HCEC 1CT (cell line): ENCODE results near the gene GLT6D1.

Experiments
- DNase-seq: peaks from one replicate; pipeline ENCODE4 v3.0.0-alpha.2; 2017

The GLT6D1 gene

DNA sequence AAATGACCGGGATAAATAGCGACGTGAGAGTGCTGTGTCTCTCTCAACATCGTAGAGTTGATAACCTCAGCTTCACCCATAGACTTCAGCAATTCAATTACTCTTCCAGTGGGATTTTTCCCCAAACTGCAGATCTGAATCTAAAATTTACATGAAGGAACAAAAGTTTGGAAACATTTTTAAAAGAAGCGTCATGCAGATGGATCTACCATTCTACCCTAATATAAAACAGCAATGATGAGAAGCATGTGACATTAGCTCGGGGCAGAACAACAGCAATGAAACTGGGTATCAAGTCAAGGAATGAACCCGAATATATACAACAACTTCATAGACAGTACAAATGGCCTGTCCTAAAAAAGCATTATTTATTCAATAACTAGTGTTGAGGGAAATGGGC lies 18.8 kb downstream of the GLT6D1 start:
- DNase-seq: no peak

GRCh38 chr9:135619599-135619886 lies 19.8 kb downstream of the GLT6D1 start:
- DNase-seq: no peak

GRCh38 chr9:135618866-135619598 lies 20.3 kb downstream of the GLT6D1 start:
- DNase-seq: no peak

DNA sequence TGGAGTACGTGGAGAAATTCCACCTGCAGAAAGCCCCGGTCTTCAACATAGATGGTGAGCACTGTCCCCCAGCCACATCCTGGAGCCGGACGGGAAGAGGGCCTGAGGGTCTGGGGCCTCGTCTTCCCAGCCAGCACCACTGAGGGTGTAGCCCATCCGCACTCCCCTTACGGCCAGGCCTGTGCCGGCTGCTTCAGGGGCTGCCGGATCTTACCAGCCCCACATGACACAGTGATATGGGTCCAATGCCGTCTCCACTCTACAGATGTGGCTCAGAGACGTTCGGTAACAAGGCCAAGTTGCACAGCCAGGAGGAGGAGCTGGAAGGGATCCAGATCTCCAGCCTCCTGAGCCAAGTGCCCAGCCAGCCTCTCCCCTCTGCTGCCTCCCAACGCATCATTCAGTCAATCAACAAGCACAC lies 21.3 kb downstream of the GLT6D1 start:
- no peak for DNase-seq

DNA sequence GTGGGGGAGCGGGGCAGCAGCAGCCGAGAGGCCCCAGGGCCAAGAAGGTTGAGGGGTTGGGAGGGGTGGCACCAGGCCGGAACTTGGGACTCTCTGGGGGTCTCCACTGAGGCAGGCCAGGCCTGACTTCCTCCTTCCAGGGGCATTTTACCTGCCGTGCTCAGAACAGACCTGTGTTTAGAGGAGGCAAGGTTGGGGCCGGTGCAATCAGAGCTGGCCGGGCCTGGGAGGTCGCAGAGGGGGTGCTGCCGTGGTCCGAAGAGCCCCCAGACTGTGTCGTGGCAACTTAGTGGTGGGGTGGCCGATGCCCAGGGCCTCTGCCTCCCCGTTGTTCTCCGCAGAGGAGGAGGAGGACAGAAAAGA lies 21.8 kb downstream of the GLT6D1 start:
- DNase-seq: no peak

- no peak for DNase-seq
Measured at GRCh38 chr9:135616619-135617537, 22.5 kb downstream of the GLT6D1 start.

GRCh38 chr9:135615666-135616618 lies 23.4 kb downstream of the GLT6D1 start:
- DNase-seq: no peak

DNA sequence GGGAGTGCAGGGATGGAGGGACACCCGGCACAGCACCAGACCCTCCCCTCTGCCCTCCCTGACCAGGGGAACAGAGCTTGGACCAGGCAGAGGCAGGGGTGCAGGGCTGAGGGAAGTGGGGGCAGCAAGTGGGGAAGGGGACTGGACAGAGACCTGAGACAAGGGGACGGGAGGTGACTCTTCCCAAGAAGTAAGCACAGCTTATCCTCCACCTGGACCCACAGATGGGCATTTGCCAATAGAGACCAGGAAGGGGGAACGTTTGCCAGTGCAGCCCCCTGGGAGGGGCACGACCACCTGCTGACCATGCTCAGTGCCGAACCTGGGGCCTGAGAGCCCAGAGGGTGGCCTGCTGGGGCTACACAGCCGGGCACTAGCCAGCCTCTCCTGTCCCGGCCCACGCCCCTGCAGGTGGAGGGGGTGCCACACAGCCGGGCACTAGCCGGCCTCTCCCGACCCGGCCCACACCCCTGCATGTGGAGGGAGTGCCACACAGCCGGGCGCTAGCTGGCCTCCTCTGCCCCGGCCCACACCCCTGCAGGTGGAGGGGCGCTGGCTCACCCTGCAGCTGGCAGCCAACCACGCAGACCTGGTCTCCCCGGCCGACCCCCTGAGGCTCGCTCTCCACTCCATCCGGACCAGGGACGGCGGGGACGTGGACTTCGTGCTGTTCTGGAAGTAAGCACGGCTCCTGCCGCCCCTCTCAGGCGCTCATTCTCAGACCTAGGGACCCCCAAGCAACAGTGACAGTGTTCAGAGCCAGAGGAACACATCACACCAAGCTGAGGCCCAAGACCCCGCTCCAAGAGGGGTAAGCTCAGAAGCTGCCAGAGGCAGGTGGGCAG lies 24.3 kb downstream of the GLT6D1 start:
- no peak for DNase-seq

- no peak for DNase-seq
Measured at GRCh38 chr9:135613946-135614805, 25.2 kb downstream of the GLT6D1 start.

DNA sequence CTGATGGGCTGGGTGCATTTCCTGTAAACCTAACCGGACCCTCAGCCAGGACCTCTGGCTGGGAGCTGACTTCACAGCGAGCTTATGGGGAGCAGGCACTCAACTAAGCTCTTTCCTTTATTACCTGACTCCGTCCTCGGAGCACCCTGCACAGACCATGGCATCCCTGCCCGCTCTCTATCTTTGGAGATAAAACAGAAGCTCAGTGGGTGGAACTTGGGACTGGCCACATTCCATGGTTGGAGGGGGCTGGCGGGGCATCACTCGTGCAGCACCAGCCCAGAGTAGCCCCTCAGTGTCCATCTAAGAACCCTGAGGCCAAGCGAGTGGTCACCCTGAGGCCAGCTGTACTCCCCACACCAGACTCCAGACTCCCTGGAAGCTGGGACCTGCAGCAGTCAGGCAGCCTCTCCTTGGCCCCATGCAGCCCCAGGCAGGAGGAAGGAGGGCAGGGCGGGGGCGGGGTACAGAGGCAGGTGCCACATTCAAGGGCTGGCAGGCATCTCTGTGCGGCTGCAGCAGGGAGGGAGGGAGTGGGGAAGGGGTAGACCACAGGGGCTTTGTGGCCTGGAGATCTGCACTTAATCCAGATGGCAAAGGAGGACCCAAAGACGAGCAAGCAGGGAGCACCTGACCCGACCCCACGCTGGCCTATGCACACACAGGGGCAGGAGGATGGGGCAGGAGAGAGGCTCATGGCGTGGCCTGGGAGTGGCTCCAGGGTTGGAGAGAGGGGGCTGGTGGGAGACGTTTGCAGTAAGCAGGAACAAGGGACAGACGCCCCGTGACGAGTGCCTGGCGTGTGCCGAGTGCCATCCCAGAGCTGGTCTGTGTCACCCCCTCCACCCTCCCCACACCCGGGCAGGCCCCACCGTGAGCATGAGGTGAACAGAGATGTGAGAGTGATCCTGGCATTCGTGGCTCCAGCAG lies 26.1 kb downstream of the GLT6D1 start:
- DNase-seq: no peak

DNA sequence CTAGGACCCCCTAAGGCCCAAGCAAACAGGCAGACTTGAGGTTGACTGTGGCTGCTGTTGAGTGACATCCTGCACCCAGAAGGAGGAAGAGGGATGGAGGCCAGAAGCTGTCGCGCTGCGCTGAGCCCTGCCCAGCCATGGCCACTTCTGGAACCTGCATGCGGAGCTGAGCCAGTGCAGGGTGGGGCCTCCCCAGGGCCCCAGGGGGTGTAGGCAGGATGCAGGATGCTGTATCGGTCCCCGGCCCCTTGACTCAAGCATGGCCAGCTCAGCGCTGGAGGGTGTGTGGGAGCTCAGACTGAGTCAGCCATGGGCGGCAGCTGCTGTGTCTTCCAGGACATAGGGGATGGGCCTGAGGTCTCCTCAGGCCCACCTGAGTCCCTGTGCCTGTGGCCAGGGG lies 26.9 kb downstream of the GLT6D1 start:
- DNase-seq: no peak

DNA sequence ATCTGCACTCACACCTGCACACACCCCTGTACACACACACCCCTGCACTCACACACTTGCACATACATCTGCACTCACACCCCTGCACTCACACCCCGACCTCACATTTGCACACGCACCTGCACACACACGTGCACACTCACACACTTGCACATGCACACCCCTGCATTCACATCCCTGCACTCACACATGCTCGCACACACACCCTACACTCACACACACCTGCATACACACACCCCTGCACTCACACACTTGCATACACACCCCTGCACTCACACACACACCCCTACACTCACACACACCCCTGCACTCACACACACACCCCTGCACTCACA lies 27.5 kb downstream of the GLT6D1 start:
- DNase-seq: no peak

DNA sequence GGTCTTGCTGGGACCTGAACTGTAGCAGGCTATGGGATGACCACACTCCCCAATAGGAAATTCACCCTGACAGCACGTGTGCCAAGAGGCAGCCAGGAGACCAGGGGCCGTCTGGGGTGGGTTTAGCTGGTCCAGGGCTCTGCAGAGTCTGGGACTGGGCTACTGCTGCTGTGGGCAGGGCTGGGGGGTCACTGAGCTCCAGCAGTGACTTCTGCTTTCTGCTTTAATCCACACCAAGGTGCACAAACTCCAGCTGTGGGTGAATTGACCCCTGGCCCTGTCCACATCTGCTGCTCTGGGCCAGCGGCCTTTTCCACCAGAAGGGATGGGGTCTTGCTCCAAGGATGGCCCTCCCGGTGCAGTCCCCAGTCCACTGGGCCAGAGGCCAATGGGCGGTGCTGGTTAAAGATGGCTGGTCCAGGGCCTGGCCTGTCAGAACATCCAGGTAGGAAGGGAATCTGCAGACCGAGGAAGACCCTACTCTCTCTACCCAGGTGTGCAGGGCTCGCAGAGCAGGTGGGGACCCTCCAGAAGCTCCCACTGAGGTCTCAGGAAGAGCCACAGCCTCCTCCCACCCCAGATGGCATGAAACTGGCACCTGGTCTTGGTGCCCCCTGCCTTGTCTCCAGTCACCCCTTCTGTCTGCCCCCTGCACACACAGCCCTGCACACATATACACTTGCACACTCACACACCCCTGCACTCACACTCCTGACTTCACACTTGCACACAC lies 28.0 kb downstream of the GLT6D1 start:
- DNase-seq: no peak

- DNase-seq: no peak
Measured at GRCh38 chr9:135610290-135611141, 28.8 kb downstream of the GLT6D1 start.

DNA sequence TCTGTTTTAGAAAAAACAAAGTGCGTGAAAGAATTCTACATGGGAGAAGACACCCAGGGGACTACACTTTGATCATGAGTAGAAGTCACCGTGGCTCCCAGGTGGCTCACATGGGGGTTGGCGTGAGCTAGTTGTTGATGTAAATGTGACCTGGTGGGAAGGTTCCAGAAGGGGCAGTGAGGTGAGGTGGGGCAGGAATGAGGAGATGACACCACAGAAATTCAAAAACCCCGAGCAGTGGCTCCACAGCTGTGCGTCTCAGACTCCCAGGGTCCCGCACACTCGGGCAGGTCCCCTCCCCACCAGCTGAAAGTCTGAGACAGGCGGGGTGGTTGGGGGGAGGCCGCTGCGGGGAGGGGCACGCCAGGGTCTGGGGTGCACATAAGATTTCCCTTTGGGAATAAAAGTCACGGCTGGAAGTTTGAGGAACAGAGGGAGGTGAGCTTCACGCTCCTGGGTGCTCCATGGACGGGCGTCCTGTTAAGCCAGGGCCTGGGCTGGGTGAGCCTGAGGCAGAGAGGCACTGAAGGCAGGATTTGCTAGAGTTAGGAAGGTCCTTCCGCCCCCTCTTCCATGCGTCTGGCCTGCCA lies 29.9 kb downstream of the GLT6D1 start:
- no peak for DNase-seq

DNA sequence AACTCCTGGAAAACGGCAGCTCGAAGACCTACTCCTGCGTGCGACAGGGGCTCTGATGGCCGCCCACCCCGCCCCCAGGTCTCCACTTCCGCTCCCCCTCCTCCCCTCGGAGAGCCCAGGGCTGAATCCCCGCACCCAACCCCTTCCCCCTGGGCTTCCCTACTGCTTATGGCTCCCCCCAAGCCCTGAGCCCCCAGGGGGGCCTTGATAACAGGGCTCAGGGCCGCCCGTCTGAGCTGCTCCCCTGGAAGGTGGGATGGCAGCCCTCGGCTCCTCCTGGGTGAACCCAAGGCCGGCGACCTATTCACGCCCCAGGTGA lies 30.4 kb downstream of the GLT6D1 start:
- no peak for DNase-seq

GRCh38 chr9:135608294-135608998 lies 30.9 kb downstream of the GLT6D1 start:
- no peak for DNase-seq
